Measurements from ENCODE around the gene ATP5PF.

GRCh38 chr21:25688275-25689155 is 46.2 kb downstream of the ATP5PF start:
- TF ChIP-seq CTCF (IDR thresholded peaks at IDR 0.05; ENCODE audit: low read depth, low read length) (no peak), EZH2phosphoT487 (IDR thresholded peaks at IDR 0.05; ENCODE audit: low read depth) (no peak)

All from OCI-LY3 (cell line).